C4-2B (cell line): ENCODE results near the gene ATMIN.

Experiments used
- CTCF ChIP-seq: fragments of 450-650 bp; conservative IDR thresholded peaks from 2 replicates; pipeline ENCODE4 v1.5.1; 2017; ENCODE audit warnings: mild to moderate bottlenecking
- ZFX ChIP-seq: fragments of 450-650 bp; IDR thresholded peaks from 2 replicates; pipeline ENCODE4 v1.6.1; 2017

DNA sequence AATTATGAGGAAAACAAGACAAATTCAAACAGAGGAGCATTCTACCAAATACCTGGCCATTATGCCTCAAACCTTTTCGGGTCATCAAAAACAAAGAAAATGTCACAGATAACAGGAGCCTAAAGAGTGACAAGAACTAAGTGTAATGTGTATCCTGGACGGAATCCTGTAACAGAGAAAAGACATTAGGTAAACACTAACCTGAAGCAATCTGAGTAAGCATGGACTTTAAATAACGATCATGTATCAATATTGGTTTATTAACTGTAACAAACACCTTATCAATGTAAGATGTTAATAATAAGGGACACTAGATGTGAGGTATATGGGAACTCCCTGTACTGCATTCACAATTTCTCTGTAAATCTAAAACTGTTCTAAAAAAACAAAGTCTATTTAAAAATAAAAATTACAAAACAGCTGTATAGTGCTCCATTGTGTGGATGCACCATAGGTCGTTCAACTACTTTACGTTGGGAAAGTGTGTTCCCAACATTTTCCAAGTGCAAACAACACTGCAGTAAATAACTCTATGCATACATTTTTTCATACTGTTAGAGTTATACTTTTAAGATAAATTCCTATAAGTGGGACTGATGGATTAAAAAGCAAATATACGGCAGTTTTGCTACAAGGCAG is 43.7 kb upstream of the ATMIN start:
- TF ChIP-seq CTCF (no peak), ZFX (no peak)
